Ramos (cell line): ENCODE results near the gene GPX4.

ENCODE experiments used
- in situ Hi-C: fragments of 300-500 bp; cut with MboI; formaldehyde crosslinking; loops from one replicate; pipeline ENCODE4 v1.14.3; 2022; ENCODE audit warnings: low sequenced_read_pairs; ENCODE audit not compliant: unreplicated experiment

Gene GPX4

GRCh38 chr19:1145635-1146411 lies 42.0 kb downstream of the GPX4 start:
- in situ Hi-C loops = no loop called here

- in situ Hi-C loops = no loop called here
Measured at GRCh38 chr19:1146412-1146699, 42.6 kb downstream of the GPX4 start.

GRCh38 chr19:1146858-1147780 lies 43.3 kb downstream of the GPX4 start:
- in situ Hi-C loops = no loop called here

GRCh38 chr19:1147934-1148549 lies 44.2 kb downstream of the GPX4 start:
- in situ Hi-C loops = no loop called here

- in situ Hi-C loops = no loop called here
Measured at GRCh38 chr19:1149259-1150045, 45.7 kb downstream of the GPX4 start.

- in situ Hi-C loops = no loop called here
Measured at GRCh38 chr19:1150333-1151036, 46.7 kb downstream of the GPX4 start.

- in situ Hi-C loops = no loop called here
Measured at GRCh38 chr19:1151037-1151724, 47.4 kb downstream of the GPX4 start.

GRCh38 chr19:1151917-1152587 lies 48.3 kb downstream of the GPX4 start:
- in situ Hi-C loops = no loop called here

GRCh38 chr19:1153891-1154730 lies 50.3 kb downstream of the GPX4 start:
- in situ Hi-C loops = no loop called here

- in situ Hi-C loops = no loop called here
Measured at GRCh38 chr19:1154731-1155351, 51.0 kb downstream of the GPX4 start.

- in situ Hi-C loops = no loop called here
Measured at GRCh38 chr19:1155352-1156304, 51.8 kb downstream of the GPX4 start.
